Ovary (tissue), 10 donors: ENCODE measurements around the gene RPGRIP1L. TPM values are rescaled to one million over a fixed set of nuclear protein-coding genes. Genes with fewer than 3 reads are reported as not detected.

Experiments used
- DNase-seq, 5 donors: peaks; one replicate each; pipeline ENCODE4 v3.0.0-alpha.2; 2019 to 2020
- H3K27ac ChIP-seq, 2 donors: fragments of 200-600 bp; one replicate each; pipeline versions ENCODE4 v1.5.1 to v1.8.0; 2019 to 2022
- H3K27me3 ChIP-seq: fragments of 200-600 bp; one replicate; pipeline ENCODE4 v1.8.0; 2022
- H3K36me3 ChIP-seq: fragments of 200-600 bp; sonication (generic); one replicate; pipeline ENCODE4 v1.5.1; 2019
- H3K4me1 ChIP-seq: one replicate; pipeline ENCODE4 v1.8.1; 2013; ENCODE audit warnings: mild to moderate bottlenecking, moderate library complexity; ENCODE audit not compliant: insufficient read depth
- H3K4me3 ChIP-seq: fragments of 200-600 bp; sonication (generic); one replicate; pipeline ENCODE4 v1.5.1; 2017
- H3K9me3 ChIP-seq, 2 donors: fragments of 200-600 bp in 1 of 2; sonication (generic) in 1 of 2; one replicate each; pipeline versions ENCODE4 v1.5.1 to v1.8.1; 2013 to 2019; ENCODE audit warnings: mild to moderate bottlenecking in 1 of 2, moderate library complexity in 1 of 2
- CTCF ChIP-seq, 3 donors: fragments of 450-650 bp in 2 of 3; fragments of 200-600 bp in 1 of 3; IDR thresholded peaks; one replicate each; pipeline versions ENCODE4 v1.5.1 to v1.8.0; 2016 to 2022; ENCODE audit warnings: antibody characterized with exemption in 3 of 3, mild to moderate bottlenecking in 1 of 3
- EP300 ChIP-seq: sonication (generic); formaldehyde crosslinking; IDR thresholded peaks from one replicate; pipeline ENCODE4 v1.6.1; 2017; ENCODE audit warnings: antibody characterized with exemption
- POLR2A ChIP-seq: fragments of 450-650 bp; IDR thresholded peaks from one replicate; pipeline ENCODE4 v1.6.1; 2017; ENCODE audit warnings: antibody characterized with exemption, mild to moderate bottlenecking, moderate library complexity
- WGBS, 3 donors: extraction: QIAGEN DNeasy Blood & Tissue Kit in 1 of 3; methylation state at CpG; one replicate each; pipeline versions ENCODE4 v1.1.5 to v1.1.7; 2013 to 2017; 5-methylcytosine and 5-hydroxymethylcytosine counted together
- intact Hi-C, 4 donors: fragments of 100-400 bp; cut with DNase I; formaldehyde crosslinking; loops; one replicate each; pipeline versions ENCODE4 v1.11.0 to v1.15.1; 2022 to 2023
- long read RNA-seq, 3 donors: library from polyadenylated mRNA in 2 of 3; unstranded in 2 of 3; transcript quantifications; one replicate each; pipeline ENCODE4 v2.0.0 and lab custom pipeline, GENCODE V29; 2021 to 2026
- polyA plus RNA-seq, 2 donors: library from polyadenylated mRNA; stranded (reverse); fragments of 200-250 nt in 1 of 2; fragments of 350-450 nt in 1 of 2; fragmentation: Illumina TruSeq in 1 of 2; extraction: RNeasy Lipid Tissue Mini Kit (QIAGEN cat#74804) in 1 of 2; gene quantifications; one replicate each; pipeline ENCODE4 v1.2.3, GENCODE V29; 2013 to 2014
- total RNA-seq, 7 donors: library from RNA; depleted of rRNA in 2 of 7; stranded (reverse); fragments of >200 nt in 2 of 7; fragmentation: NEBNext Ultra II Directional in 3 of 7; extraction: Animal tissue kit (Norgen Biotek cat#: 25700) in 3 of 7; gene quantifications; one replicate each; pipeline versions ENCODE4 v1.1.0 to v1.2.4, GENCODE V29; 2016 to 2023
- donor health status: DM: no; HTN: no; CAD: no; lungs with moderate emphysema.
- donor health status: DM: no; HTN: no; CAD: no.
- donor health status: Bipolar disorder and iron deficiency.
- donor health status: DM: yes; HTN: yes; CAD: no.
- donor health status: DM: no; HTN: no; CAD: no.
- donor health status: DM: yes; HTN: yes; CAD: no.

The RPGRIP1L gene
- 10 to 100 TPM in 3 of 7 donors, 1 to 10 TPM in 4; 4.8 to 12.1 (median 8.4) TPM for total RNA-seq
- polyA plus RNA-seq: 1 to 10 TPM; 1.7 to 7.0 TPM
- long read RNA-seq, donor 1, partial matches to known transcripts: 10 of 13 reads
- long read RNA-seq, donor 1, other reads (novel, unspliced or antisense): 2 of 13 reads
- long read RNA-seq, donor 2, partial matches to known transcripts: 0 of 1 reads
- long read RNA-seq, donor 2, other reads (novel, unspliced or antisense): 0 of 1 reads
- long read RNA-seq, donor 3, full-length matches to known transcripts: 3 of 5 reads
- long read RNA-seq, donor 3, partial matches to known transcripts: 0 of 5 reads
- long read RNA-seq, donor 3, other reads (novel, unspliced or antisense): 2 of 5 reads

- peaks cover 4% of the 10 kb centered on the region for H3K4me1 ChIP-seq
- peak within 1 kb of the TSS in 1 of 2 donors; percentile 29 for H3K27ac ChIP-seq
- intact Hi-C loops: no loop called here
- TF ChIP-seq EP300: no peak
- no peak for TF ChIP-seq CTCF (IDR thresholded peaks at IDR 0.05)
- no peak for TF ChIP-seq POLR2A
- WGBS, 3 donors: 0 to 1% (median 0%) methylated on average over 57 of the region's 57 CpGs
- H3K27me3 ChIP-seq: no peaks in the 10 kb centered on the region
- H3K36me3 ChIP-seq: no peaks in the 10 kb centered on the region
- peak within 1 kb of the TSS; percentile 57 for H3K4me3 ChIP-seq
- no peaks in the 10 kb centered on the region for H3K9me3 ChIP-seq
- DNase-seq: peak; percentile 99 to 100 (median 99)
These were observed at the start of gene RPGRIP1L, which contains the start of gene FTO for GRCh38 chr16:53703590-53704444. Gene RPGRIP1L (minus strand): TSS chr16:53703859. CDS start chr16:53700723, 3,136 bp downstream. Gene FTO (plus strand): TSS chr16:53704156.

- no peak for DNase-seq
- Histone ChIP-seq H3K27ac (no peak overlapping the region), H3K4me3 (no peak overlapping the region), H3K27me3 (no peaks in the 10 kb centered on the region), H3K4me1 (peaks cover 6% of the 10 kb centered on the region), H3K9me3 (no peaks in the 10 kb centered on the region), H3K36me3 (no peaks in the 10 kb centered on the region)
- TF ChIP-seq CTCF (IDR thresholded peaks at IDR 0.05) (no peak), POLR2A (no peak), EP300 (no peak)
- intact Hi-C loops: no loop called here
- WGBS, 3 donors: 15 to 41% (median 38%) methylated on average over 1 of the region's 1 CpG
These were observed 49.8 kb upstream of the RPGRIP1L start for GRCh38 chr16:53753431-53753830.

GRCh38 chr16:53752560-53752959 lies 48.9 kb upstream of the RPGRIP1L start:
- H3K36me3 ChIP-seq: no peaks in the 10 kb centered on the region
- DNase-seq: no peak
- H3K4me1 ChIP-seq: peaks cover 6% of the 10 kb centered on the region
- no peak overlapping the region for H3K4me3 ChIP-seq
- TF ChIP-seq EP300: no peak
- TF ChIP-seq POLR2A: no peak
- TF ChIP-seq CTCF (IDR thresholded peaks at IDR 0.05): no peak
- no peak overlapping the region for H3K27ac ChIP-seq
- intact Hi-C loops: no loop called here
- H3K9me3 ChIP-seq: no peaks in the 10 kb centered on the region
- H3K27me3 ChIP-seq: no peaks in the 10 kb centered on the region
- WGBS, 3 donors: 41 to 59% (median 47%) methylated on average over 1 of the region's 1 CpG

- Histone ChIP-seq H3K9me3 (no peaks in the 10 kb centered on the region), H3K4me3 (no peak overlapping the region), H3K27ac (no peak overlapping the region), H3K27me3 (no peaks in the 10 kb centered on the region), H3K4me1 (peaks cover 9% of the 10 kb centered on the region), H3K36me3 (no peaks in the 10 kb centered on the region)
- DNase-seq: no peak
- TF ChIP-seq POLR2A: no peak
- TF ChIP-seq EP300: no peak
- no peak for TF ChIP-seq CTCF (IDR thresholded peaks at IDR 0.05)
- intact Hi-C loops: no loop called here
- WGBS, 3 donors: 86 to 88% (median 87%) methylated on average over 4 of the region's 4 CpGs
These were observed 42.2 kb upstream of the RPGRIP1L start for GRCh38 chr16:53745753-53746266.
